GM12874 (cell line): ENCODE data around the gene PPP6R3.

Experiments
- CTCF ChIP-seq: IDR thresholded peaks from 2 replicates; pipeline ENCODE4 v1.5.1; 2011; ENCODE audit warnings: low read depth, mild to moderate bottlenecking, control low read depth, low read length, moderate library complexity; ENCODE audit not compliant: insufficient read depth

Gene PPP6R3

GRCh38 chr11:68601147-68601546 is 140.6 kb downstream of the PPP6R3 start:
- no peak for TF ChIP-seq CTCF

DNA sequence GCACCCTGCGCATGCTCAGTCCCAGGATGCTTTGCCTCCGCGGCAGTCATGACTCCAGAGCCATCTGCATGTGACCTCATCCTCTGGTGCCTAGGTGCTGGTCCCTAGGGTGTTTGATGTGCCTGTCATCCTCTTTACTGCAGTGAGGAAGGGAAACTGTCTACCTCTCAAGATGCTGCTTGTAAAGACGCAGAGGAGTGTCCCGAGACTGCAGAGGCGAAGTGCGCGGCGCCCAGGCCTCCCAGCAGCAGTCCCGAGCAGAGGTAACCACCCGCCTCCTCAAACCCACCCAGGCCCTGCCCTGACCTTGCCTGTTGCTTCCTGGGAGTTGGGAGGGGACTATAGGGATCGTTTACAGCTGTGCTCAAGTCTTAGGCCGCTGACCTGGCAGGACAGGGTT is 149.2 kb downstream of the PPP6R3 start:
- no peak for TF ChIP-seq CTCF

- no peak for TF ChIP-seq CTCF
Measured at GRCh38 chr11:68610452-68611116, 150.0 kb downstream of the PPP6R3 start.

GRCh38 chr11:68615657-68616056 is 155.1 kb downstream of the PPP6R3 start:
- no peak for TF ChIP-seq CTCF

DNA sequence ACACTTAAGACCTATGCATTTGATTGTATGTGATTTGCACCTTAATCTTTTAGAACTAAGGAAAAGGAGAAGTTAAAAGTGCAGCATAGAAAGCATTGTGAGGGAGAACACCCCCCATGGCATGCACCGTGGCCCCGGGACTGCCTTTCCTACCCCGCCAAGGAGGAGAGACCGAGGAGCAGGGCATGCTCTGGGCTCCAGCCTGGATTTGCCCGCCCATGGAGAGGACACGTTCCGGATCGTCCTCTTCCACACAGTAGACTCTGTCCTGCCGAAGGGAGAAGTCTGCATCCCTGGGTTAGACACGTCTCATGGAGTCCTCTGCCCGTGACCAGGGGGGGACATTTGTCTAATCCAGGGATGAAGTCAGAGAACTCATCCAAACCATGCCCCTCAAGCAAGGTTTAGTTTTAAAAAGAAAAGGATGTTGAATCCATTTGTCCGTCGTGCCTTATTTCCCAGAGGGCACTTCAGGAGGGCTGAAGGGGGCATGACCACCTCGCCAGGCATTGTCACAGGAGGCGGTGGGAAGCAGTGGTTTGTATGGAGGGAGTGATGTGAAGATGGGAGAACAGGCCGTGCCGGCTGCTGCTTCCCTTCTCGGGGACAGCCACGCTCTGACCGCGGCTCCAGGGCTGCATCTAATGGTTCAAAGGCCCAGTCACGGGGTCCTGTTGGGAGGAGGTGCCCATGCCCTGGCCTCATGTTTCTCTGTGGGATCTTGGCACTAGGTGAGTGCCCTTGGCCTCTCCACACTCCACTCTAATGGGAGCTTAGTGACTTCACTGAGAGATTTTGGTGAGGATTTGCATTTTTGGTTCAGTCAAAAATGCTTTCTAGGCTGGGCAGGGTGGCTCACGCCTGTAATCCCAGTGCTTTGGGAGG is 157.6 kb downstream of the PPP6R3 start:
- no peak for TF ChIP-seq CTCF

DNA sequence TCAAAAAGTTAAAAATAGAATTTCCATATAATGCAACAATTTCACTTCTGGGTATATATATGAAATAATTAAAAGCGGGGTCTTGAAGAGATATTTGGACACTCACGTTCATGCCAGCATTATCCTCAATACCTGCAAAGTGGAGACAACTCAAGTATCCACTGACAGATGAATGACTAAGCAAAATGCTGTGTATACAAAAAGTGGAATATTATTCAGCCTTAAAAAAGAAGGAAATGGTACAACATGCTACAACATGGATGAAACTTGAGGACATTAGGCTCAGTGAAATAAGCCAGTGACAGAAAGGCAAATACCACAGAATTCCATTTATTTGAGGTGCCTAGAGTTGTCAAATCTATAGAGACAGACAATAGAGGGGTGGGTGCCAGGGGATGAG is 161.3 kb downstream of the PPP6R3 start:
- no peak for TF ChIP-seq CTCF

GRCh38 chr11:68632802-68633201 is 172.2 kb downstream of the PPP6R3 start:
- peak; percentile 46; the same call in 1 of the 2 replicates for TF ChIP-seq CTCF
